DOHH2 (cell line): ENCODE measurements around the gene MTCL1.

Experiments
- H3F3A ChIP-seq: fragments of 200-600 bp; sonication (generic), shearing (Covaris generic); 2 replicates; pipeline ENCODE4 v1.6.0; 2016; ENCODE audit warnings: antibody characterized with exemption, mild to moderate bottlenecking; ENCODE audit not compliant: control insufficient read depth, insufficient read depth
- H3K27ac ChIP-seq: fragments of 200-600 bp; sonication (generic); 2 replicates; pipeline ENCODE4 v1.5.1; 2014; ENCODE audit warnings: low read depth, mild to moderate bottlenecking, low read length, moderate library complexity
- H3K27me3 ChIP-seq: fragments of 200-600 bp; sonication (generic); 2 replicates; pipeline ENCODE4 v1.6.1; 2014; ENCODE audit warnings: mild to moderate bottlenecking, low read length, mixed read lengths; ENCODE audit not compliant: control insufficient read depth
- H3K36me3 ChIP-seq: fragments of 200-600 bp; sonication (generic); 2 replicates; pipeline ENCODE4 v1.6.1; 2014; ENCODE audit warnings: mild to moderate bottlenecking, low read length, moderate library complexity, mixed read lengths; ENCODE audit not compliant: control insufficient read depth
- H3K4me1 ChIP-seq: fragments of 200-600 bp; sonication (generic); 2 replicates; pipeline ENCODE4 v1.6.1; 2014; ENCODE audit warnings: mild to moderate bottlenecking, low read length, mixed read lengths; ENCODE audit not compliant: control insufficient read depth
- H3K4me2 ChIP-seq: fragments of 200-600 bp; sonication (generic); 2 replicates; pipeline ENCODE4 v1.6.0; 2014; ENCODE audit warnings: mild to moderate bottlenecking, low read length, moderate library complexity
- H3K4me3 ChIP-seq: fragments of 200-600 bp; sonication (generic); 2 replicates; pipeline ENCODE4 v1.5.1; 2014; ENCODE audit warnings: mild to moderate bottlenecking, low read length, mixed read lengths
- H3K79me2 ChIP-seq: fragments of 200-600 bp; sonication (generic); 2 replicates; pipeline ENCODE4 v1.6.1; 2014; ENCODE audit warnings: mild to moderate bottlenecking, low read length, mixed read lengths; ENCODE audit not compliant: control insufficient read depth
- H3K9me2 ChIP-seq: fragments of 200-600 bp; sonication (generic); replicated peaks from 2 replicates; pipeline ENCODE4 v1.6.1; 2014; ENCODE audit warnings: mild to moderate bottlenecking, low read length, mixed read lengths; ENCODE audit not compliant: control insufficient read depth
- H3K9me3 ChIP-seq: fragments of 200-600 bp; sonication (generic); 2 replicates; pipeline ENCODE4 v1.6.1; 2014; ENCODE audit warnings: antibody characterized with exemption, low read length, mixed read lengths; ENCODE audit not compliant: control insufficient read depth, insufficient read depth
- H4K20me1 ChIP-seq: fragments of 200-600 bp; sonication (generic); 2 replicates; pipeline ENCODE4 v1.6.0; 2014; ENCODE audit warnings: low read depth, mild to moderate bottlenecking, antibody characterized with exemption, low read length, moderate library complexity; ENCODE audit not compliant: control insufficient read depth, insufficient read depth
- CTCF ChIP-seq: fragments of 200-600 bp; sonication (generic); IDR thresholded peaks from one replicate; pipeline ENCODE4 v1.5.1; 2014; ENCODE audit warnings: antibody characterized with exemption, mild to moderate bottlenecking, low read depth, low read length; ENCODE audit not compliant: poor library complexity, severe bottlenecking
- EZH2phosphoT487 ChIP-seq: fragments of 200-600 bp; sonication (generic); IDR thresholded peaks from 2 replicates; pipeline ENCODE4 v1.6.1; 2017; ENCODE audit warnings: borderline replicate concordance, mild to moderate bottlenecking, antibody characterized with exemption, low read length, moderate library complexity, mixed read lengths

MTCL1 gene

GRCh38 chr18:8848541-8848940 is 143.2 kb downstream of the MTCL1 start:
- TF ChIP-seq CTCF (no peak), EZH2phosphoT487 (no peak)
- no peaks in the 10 kb centered on the region for H3K36me3 ChIP-seq
- H3K27me3 ChIP-seq, result no peaks in the 10 kb centered on the region
- no peaks in the 10 kb centered on the region for H4K20me1 ChIP-seq
- no peak overlapping the region for H3K4me3 ChIP-seq
- H3K4me2 ChIP-seq, result no peak overlapping the region
- H3K9me3 ChIP-seq, result no peaks in the 10 kb centered on the region; the same call in 1 of the 2 replicates
- no peaks in the 10 kb centered on the region for H3K79me2 ChIP-seq
- H3K27ac ChIP-seq, result no peak overlapping the region
- H3K4me1 ChIP-seq, result no peaks in the 10 kb centered on the region
- no peaks in the 10 kb centered on the region for H3F3A ChIP-seq
- no peaks in the 10 kb centered on the region for H3K9me2 ChIP-seq

GRCh38 chr18:8849696-8850095 is 144.3 kb downstream of the MTCL1 start:
- H3K4me2 ChIP-seq, result no peak overlapping the region
- TF ChIP-seq CTCF (no peak), EZH2phosphoT487 (no peak)
- H3K4me3 ChIP-seq, result no peak overlapping the region
- H3F3A ChIP-seq, result no peaks in the 10 kb centered on the region
- H3K9me2 ChIP-seq, result no peaks in the 10 kb centered on the region
- no peaks in the 10 kb centered on the region; the same call in 1 of the 2 replicates for H3K9me3 ChIP-seq
- H3K4me1 ChIP-seq, result no peaks in the 10 kb centered on the region
- no peaks in the 10 kb centered on the region for H3K36me3 ChIP-seq
- no peak overlapping the region for H3K27ac ChIP-seq
- H3K27me3 ChIP-seq, result peaks cover 3% of the 10 kb centered on the region; the same call in 1 of the 2 replicates
- H4K20me1 ChIP-seq, result no peaks in the 10 kb centered on the region
- no peaks in the 10 kb centered on the region for H3K79me2 ChIP-seq

- Histone ChIP-seq H3K27ac (no peak overlapping the region), H3F3A (no peaks in the 10 kb centered on the region), H3K36me3 (no peaks in the 10 kb centered on the region), H3K79me2 (no peaks in the 10 kb centered on the region), H3K27me3 (peaks cover 3% of the 10 kb centered on the region; the same call in 1 of the 2 replicates), H4K20me1 (no peaks in the 10 kb centered on the region), H3K9me2 (no peaks in the 10 kb centered on the region), H3K9me3 (no peaks in the 10 kb centered on the region; the same call in 1 of the 2 replicates), H3K4me3 (no peak overlapping the region), H3K4me2 (no peak overlapping the region), H3K4me1 (no peaks in the 10 kb centered on the region)
- TF ChIP-seq CTCF (no peak), EZH2phosphoT487 (no peak)
These were observed 146.3 kb downstream of the MTCL1 start for GRCh38 chr18:8851659-8852058.
